CD4-positive, alpha-beta T cell treated with Interleukin-6 at 100 ng/mL for 8 hours (primary cell): ENCODE data around the gene TEX35.
"Not testable (repeated sequence)": the region's sequence is repeated elsewhere in the genome, so short reads cannot be mapped to it uniquely, and the experiment has no call there.

Experiments used
- DNase-seq: peaks from one replicate; pipeline ENCODE4 v3.0.0-alpha.2; 2020; ENCODE audit warnings: mixed read lengths, low spot score

TEX35 gene

GRCh38 chr1:178495158-178495557, 17.8 kb upstream of the TEX35 start:
- DNase-seq = no peak

GRCh38 chr1:178495741-178496409, 17.0 kb upstream of the TEX35 start:
- no peak for DNase-seq

- no peak for DNase-seq
These were observed 16.3 kb upstream of the TEX35 start, which contains the start of gene CLEC20A for GRCh38 chr1:178496410-178497135. Gene CLEC20A (minus strand): TSS chr1:178496964. CDS start chr1:178496939, 25 bp downstream.

GRCh38 chr1:178497903-178498478, 14.9 kb upstream of the TEX35 start:
- DNase-seq = no peak

- no peak for DNase-seq
These were observed 13.8 kb upstream of the TEX35 start for GRCh38 chr1:178498896-178499675.

- no peak for DNase-seq
These were observed 12.7 kb upstream of the TEX35 start for GRCh38 chr1:178500091-178500770.

- DNase-seq = no peak
These were observed 11.9 kb upstream of the TEX35 start for GRCh38 chr1:178500936-178501554.

- peak; percentile 12 for DNase-seq
These were observed 11.1 kb upstream of the TEX35 start for GRCh38 chr1:178501705-178502329.

GRCh38 chr1:178502330-178502714, 10.6 kb upstream of the TEX35 start:
- DNase-seq = no peak

- DNase-seq = no peak
These were observed 10.1 kb upstream of the TEX35 start for GRCh38 chr1:178502856-178503255.

- DNase-seq = not testable (repeated sequence)
These were observed 9.6 kb upstream of the TEX35 start for GRCh38 chr1:178503316-178503715.

GRCh38 chr1:178503849-178504248, 9.1 kb upstream of the TEX35 start:
- DNase-seq = no peak

- no peak for DNase-seq
These were observed 8.6 kb upstream of the TEX35 start for GRCh38 chr1:178504286-178504685.

GRCh38 chr1:178506177-178506576, 6.7 kb upstream of the TEX35 start:
- DNase-seq = no peak

- DNase-seq = no peak
These were observed 6.2 kb upstream of the TEX35 start for GRCh38 chr1:178506669-178507068.

GRCh38 chr1:178509414-178510007, 3.4 kb upstream of the TEX35 start:
- no peak for DNase-seq

- no peak for DNase-seq
These were observed 2.8 kb upstream of the TEX35 start for GRCh38 chr1:178510155-178510554.

- no peak for DNase-seq
These were observed 522 bp downstream of the TEX35 start for GRCh38 chr1:178513278-178513983.

GRCh38 chr1:178516110-178516509, 3.2 kb downstream of the TEX35 start:
- no peak for DNase-seq

GRCh38 chr1:178518894-178519293, 6.0 kb downstream of the TEX35 start:
- DNase-seq = no peak
